Tibial nerve (tissue), 4 donors: Measurements from ENCODE around the gene FNDC3A. TPM values are rescaled to one million over a fixed set of nuclear protein-coding genes. Genes with fewer than 3 reads are reported as not detected.

Source experiments
- DNase-seq, 2 donors: peaks; one replicate each; pipeline ENCODE4 v3.0.0-alpha.2; 2019; ENCODE audit warnings: low spot score in 2 of 2
- H3K27ac ChIP-seq, 4 donors: fragments of 200-600 bp; sonication (generic) in 3 of 4; one replicate each; pipeline ENCODE4 v1.5.1; 2017 to 2019; ENCODE audit warnings: mild to moderate bottlenecking in 1 of 4
- H3K27me3 ChIP-seq, 2 donors: fragments of 200-600 bp; sonication (generic) in 1 of 2; one replicate each; pipeline versions ENCODE4 v1.5.1 to v1.6.0; 2017 to 2019
- H3K36me3 ChIP-seq, 3 donors: fragments of 200-600 bp; sonication (generic); one replicate each; pipeline ENCODE4 v1.5.1; 2018 to 2019
- H3K4me1 ChIP-seq, 4 donors: fragments of 200-600 bp; sonication (generic) in 3 of 4; one replicate each; pipeline ENCODE4 v1.5.1; 2017 to 2019
- H3K4me3 ChIP-seq, 4 donors: fragments of 200-600 bp; sonication (generic) in 3 of 4; one replicate each; pipeline ENCODE4 v1.5.1; 2017 to 2019; ENCODE audit warnings: mild to moderate bottlenecking in 1 of 4, moderate library complexity in 1 of 4
- H3K9me3 ChIP-seq, 4 donors: fragments of 200-600 bp; sonication (generic) in 3 of 4; one replicate each; pipeline ENCODE4 v1.5.1; 2017 to 2019
- EP300 ChIP-seq, 2 donors: sonication (generic); formaldehyde crosslinking; IDR thresholded peaks; one replicate each; pipeline ENCODE4 v1.6.1; 2017; ENCODE audit warnings: antibody characterized with exemption in 2 of 2, mild to moderate bottlenecking in 1 of 2
- POLR2A ChIP-seq, 2 donors: fragments of 450-650 bp; IDR thresholded peaks; one replicate each; pipeline ENCODE4 v1.6.1; 2017; ENCODE audit warnings: antibody characterized with exemption in 2 of 2, mild to moderate bottlenecking in 2 of 2, moderate library complexity in 2 of 2
- WGBS, 2 donors: methylation state at CpG; one replicate each; pipeline ENCODE4 v1.1.5; 2018; 5-methylcytosine and 5-hydroxymethylcytosine counted together
- total RNA-seq, 4 donors: library from RNA; depleted of rRNA; stranded (reverse); fragments of >200 nt; gene quantifications; one replicate each; pipeline ENCODE4 v1.1.0, GENCODE V29; 2016
- TF ChIP-seq, protein P1 (sequence below), 5 experiments: fragments of 200-600 bp in 3 of 5; fragments of 450-650 bp in 2 of 5; sonication (generic) in 3 of 5; IDR thresholded peaks; one replicate each; pipeline ENCODE4 v1.5.1; 2016 to 2019; ENCODE audit warnings: antibody characterized with exemption in 5 of 5, mild to moderate bottlenecking in 3 of 5, moderate library complexity in 2 of 5

The FNDC3A gene
- total RNA-seq, 4 donors from 2014 or later: 38.2 to 57.7 (median 47.0) TPM

- 50 to 62% methylated on average over 6 of the region's 6 CpGs for WGBS, 2 donors
- H3K4me1 ChIP-seq: peaks cover 0 to 20% (median 4%) of the 10 kb centered on the region in 4 donors
- TF ChIP-seq EP300 (IDR thresholded peaks at IDR 0.05): no peak
- TF ChIP-seq POLR2A (IDR thresholded peaks at IDR 0.05): no peak
- TF ChIP-seq, protein P1, sequence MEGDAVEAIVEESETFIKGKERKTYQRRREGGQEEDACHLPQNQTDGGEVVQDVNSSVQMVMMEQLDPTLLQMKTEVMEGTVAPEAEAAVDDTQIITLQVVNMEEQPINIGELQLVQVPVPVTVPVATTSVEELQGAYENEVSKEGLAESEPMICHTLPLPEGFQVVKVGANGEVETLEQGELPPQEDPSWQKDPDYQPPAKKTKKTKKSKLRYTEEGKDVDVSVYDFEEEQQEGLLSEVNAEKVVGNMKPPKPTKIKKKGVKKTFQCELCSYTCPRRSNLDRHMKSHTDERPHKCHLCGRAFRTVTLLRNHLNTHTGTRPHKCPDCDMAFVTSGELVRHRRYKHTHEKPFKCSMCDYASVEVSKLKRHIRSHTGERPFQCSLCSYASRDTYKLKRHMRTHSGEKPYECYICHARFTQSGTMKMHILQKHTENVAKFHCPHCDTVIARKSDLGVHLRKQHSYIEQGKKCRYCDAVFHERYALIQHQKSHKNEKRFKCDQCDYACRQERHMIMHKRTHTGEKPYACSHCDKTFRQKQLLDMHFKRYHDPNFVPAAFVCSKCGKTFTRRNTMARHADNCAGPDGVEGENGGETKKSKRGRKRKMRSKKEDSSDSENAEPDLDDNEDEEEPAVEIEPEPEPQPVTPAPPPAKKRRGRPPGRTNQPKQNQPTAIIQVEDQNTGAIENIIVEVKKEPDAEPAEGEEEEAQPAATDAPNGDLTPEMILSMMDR (IDR thresholded peaks at IDR 0.05): no peak
- peaks cover 0 to 22% (median 0%) of the 10 kb centered on the region in 3 donors for H3K36me3 ChIP-seq
- no peak overlapping the region for H3K4me3 ChIP-seq
- no peak for DNase-seq
- no peaks in the 10 kb centered on the region for H3K9me3 ChIP-seq
- H3K27ac ChIP-seq: peak overlapping the region in 1 of 4 donors; percentile 23
- peaks cover 0 to 14% of the 10 kb centered on the region in 2 donors for H3K27me3 ChIP-seq
Observed at GRCh38 chr13:49213997-49214916, 238.5 kb downstream of the FNDC3A start.

DNA sequence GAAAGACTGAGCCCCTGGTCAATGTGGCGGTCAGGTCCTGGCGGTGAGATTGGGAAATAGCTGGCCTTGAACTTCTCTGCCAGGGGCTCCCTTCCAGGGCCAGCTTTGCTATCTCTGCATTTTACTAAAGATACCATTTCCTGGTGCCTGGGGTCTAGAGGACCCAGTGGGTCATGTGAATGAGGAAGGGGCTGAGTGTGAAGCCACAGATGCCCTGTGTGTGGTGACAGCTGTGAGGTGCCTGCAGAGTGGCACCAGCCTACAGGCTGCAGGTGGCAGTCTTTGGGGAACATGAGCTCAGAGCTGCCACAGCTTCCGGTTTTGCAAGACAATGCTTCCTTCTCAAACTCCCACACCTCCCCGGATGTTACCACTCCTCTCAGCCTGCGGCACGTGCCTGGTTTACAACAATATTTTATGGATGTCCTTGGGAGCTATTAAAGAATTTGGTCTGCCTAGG is 239.2 kb downstream of the FNDC3A start:
- Histone ChIP-seq H3K9me3 (no peaks in the 10 kb centered on the region), H3K4me1 (peaks cover 0 to 26% (median 4%) of the 10 kb centered on the region in 4 donors), H3K27me3 (peaks cover 0 to 21% of the 10 kb centered on the region in 2 donors), H3K36me3 (peaks cover 0 to 17% (median 0%) of the 10 kb centered on the region in 3 donors), H3K27ac (peak overlapping the region in 1 of 4 donors; percentile 23), H3K4me3 (no peak overlapping the region)
- DNase-seq: peak in 1 of 2 donors; percentile 18
- 42 to 50% methylated on average over 6 of the region's 6 CpGs for WGBS, 2 donors
- TF ChIP-seq POLR2A (IDR thresholded peaks at IDR 0.05): no peak
- TF ChIP-seq EP300 (IDR thresholded peaks at IDR 0.05): peak in 1 of 2 donors; percentile 36
- TF ChIP-seq, protein P1 (IDR thresholded peaks at IDR 0.05): no peak

DNA sequence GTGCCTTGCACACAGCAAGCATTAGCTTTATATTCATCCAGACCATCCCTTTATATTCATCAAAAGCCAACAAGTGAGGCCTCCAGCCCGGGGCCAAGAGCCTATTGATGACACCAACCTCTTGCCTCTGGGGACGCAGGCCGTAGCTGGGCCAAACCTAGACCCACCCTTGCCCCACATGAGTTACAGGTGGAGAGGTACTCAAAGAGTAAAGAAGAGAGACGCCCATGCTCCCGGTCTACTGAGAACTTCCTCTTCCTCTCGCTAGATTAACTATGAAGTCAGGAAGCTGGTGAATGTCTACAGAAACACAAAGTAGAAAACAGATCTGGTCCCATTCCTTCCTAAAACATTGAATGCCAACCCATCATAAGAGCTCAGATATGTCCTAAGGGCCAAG is 240.6 kb downstream of the FNDC3A start:
- Histone ChIP-seq H3K27ac (no peak overlapping the region), H3K4me1 (peaks cover 0 to 39% (median 14%) of the 10 kb centered on the region in 4 donors), H3K27me3 (peaks cover 0 to 32% of the 10 kb centered on the region in 2 donors), H3K4me3 (no peak overlapping the region), H3K9me3 (no peaks in the 10 kb centered on the region), H3K36me3 (peaks cover 0 to 5% (median 0%) of the 10 kb centered on the region in 3 donors)
- TF ChIP-seq EP300 (IDR thresholded peaks at IDR 0.05) (no peak), POLR2A (IDR thresholded peaks at IDR 0.05) (no peak)
- TF ChIP-seq, protein P1 (IDR thresholded peaks at IDR 0.05): no peak
- DNase-seq: no peak
- WGBS, 2 donors: 83 to 91% methylated on average over 6 of the region's 6 CpGs

DNA sequence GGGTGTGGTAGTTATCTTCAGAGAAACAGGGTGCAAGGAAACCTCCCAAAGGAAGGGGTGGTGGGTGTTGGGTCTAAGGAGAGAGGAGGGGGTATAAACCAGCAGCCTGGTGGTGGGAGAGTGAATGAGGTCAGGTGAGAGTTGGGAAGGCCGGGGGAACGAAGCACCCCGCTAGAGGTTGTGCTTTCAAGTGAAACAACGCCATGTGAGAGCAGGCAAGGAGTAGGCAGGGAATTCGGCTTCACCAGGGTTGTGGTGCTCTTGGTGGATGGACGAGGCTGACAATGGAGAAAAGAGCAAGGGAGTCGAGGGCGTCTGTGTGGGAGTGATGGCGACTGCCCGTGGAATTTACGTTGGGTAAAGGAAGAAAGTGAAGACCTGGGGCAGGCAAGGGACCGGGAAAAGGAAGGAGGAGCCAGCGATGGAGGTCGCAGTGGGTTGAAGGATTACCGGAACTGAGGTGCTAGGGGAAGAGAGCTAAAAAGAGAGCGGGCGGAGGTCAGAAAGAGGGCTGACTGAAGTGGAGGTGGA is 242.3 kb downstream of the FNDC3A start:
- no peak for DNase-seq
- Histone ChIP-seq H3K4me3 (no peak overlapping the region), H3K27me3 (peaks cover 0 to 48% of the 10 kb centered on the region in 2 donors), H3K36me3 (no peaks in the 10 kb centered on the region), H3K9me3 (no peaks in the 10 kb centered on the region), H3K27ac (no peak overlapping the region), H3K4me1 (peaks cover 0 to 41% (median 14%) of the 10 kb centered on the region in 4 donors)
- 29 to 46% methylated on average over 17 of the region's 17 CpGs for WGBS, 2 donors
- TF ChIP-seq, protein P1 (IDR thresholded peaks at IDR 0.05): no peak
- TF ChIP-seq POLR2A (IDR thresholded peaks at IDR 0.05) (no peak), EP300 (IDR thresholded peaks at IDR 0.05) (no peak)
